Right lobe of liver (tissue), 6 donors: ENCODE data around the gene OR5AU1. TPM values are rescaled to one million over a fixed set of nuclear protein-coding genes. Genes with fewer than 3 reads are reported as not detected.

ENCODE experiments used
- ATAC-seq, 4 donors: fragments of 200-7000 bp; cut with Tn5 transposase; one replicate each; pipeline ENCODE4 v1.9.1; 2020; ENCODE audit warnings: mild to moderate bottlenecking in 4 of 4, moderate library complexity in 4 of 4
- DNase-seq, 3 donors: peaks; one replicate each; pipeline ENCODE4 v3.0.0-alpha.2; 2020
- H3K27ac ChIP-seq, 3 donors: fragments of 200-600 bp; one replicate each; pipeline ENCODE4 v1.8.0; 2022
- H3K27me3 ChIP-seq, 2 donors: fragments of 200-600 bp; one replicate each; pipeline ENCODE4 v1.8.0; 2022
- H3K36me3 ChIP-seq, 4 donors: fragments of 200-600 bp; sonication (generic) in 1 of 4; one replicate each; pipeline versions ENCODE4 v1.5.1 to v1.8.0; 2017 to 2022; ENCODE audit warnings: control low read depth in 1 of 4
- H3K4me1 ChIP-seq, 4 donors: fragments of 200-600 bp; sonication (generic) in 1 of 4; one replicate each; pipeline versions ENCODE4 v1.5.1 to v1.8.0; 2017 to 2022; ENCODE audit warnings: control low read depth in 1 of 4
- H3K4me3 ChIP-seq, 3 donors: fragments of 200-600 bp; one replicate each; pipeline ENCODE4 v1.8.0; 2022
- H3K9me3 ChIP-seq, 4 donors: fragments of 200-600 bp; sonication (generic) in 1 of 4; one replicate each; pipeline versions ENCODE4 v1.5.1 to v1.8.0; 2017 to 2022; ENCODE audit warnings: control low read depth in 1 of 4
- CTCF ChIP-seq, 4 donors: fragments of 200-600 bp in 3 of 4; fragments of 450-650 bp in 1 of 4; IDR thresholded peaks; one replicate each; pipeline versions ENCODE4 v1.5.1 to v1.8.0; 2016 to 2022; ENCODE audit warnings: antibody characterized with exemption in 4 of 4, mild to moderate bottlenecking in 2 of 4
- POLR2A ChIP-seq: fragments of 450-650 bp; IDR thresholded peaks from one replicate; pipeline ENCODE4 v1.6.1; 2017; ENCODE audit warnings: antibody characterized with exemption, mild to moderate bottlenecking
- WGBS: methylation state at CpG from one replicate; pipeline ENCODE4 v1.1.6; 2018; ENCODE audit warnings: low coverage, low lambda C conversion rate; ENCODE audit not compliant: insufficient coverage; ENCODE audit errors: missing lambda C conversion rate; 5-methylcytosine and 5-hydroxymethylcytosine counted together
- intact Hi-C, 2 donors: fragments of 100-400 bp; cut with DNase I; formaldehyde crosslinking; loops; one replicate each; pipeline versions ENCODE4 v1.11.2 to v1.14.1; 2022
- small RNA-seq, 2 experiments: library from RNA; depleted of rRNA; stranded (forward); fragments of <200 nt; gene quantifications; one replicate each; pipeline ENCODE3, GENCODE V24; 2016
- total RNA-seq, 6 experiments: library from RNA; depleted of rRNA in 2 of 6; stranded (reverse); fragments of >200 nt in 2 of 6; fragmentation: NEBNext Ultra II Directional in 3 of 6; extraction: Animal tissue kit (Norgen Biotek cat#: 25700) in 3 of 6; gene quantifications; one replicate each; pipeline versions ENCODE4 v1.1.0 to v1.2.4, GENCODE V29; 2016 to 2023
- donor health status: DM: no; HTN: yes; CAD: no.
- donor health status: DM: no; HTN: no; CAD: no.
- donor health status: DM: no; HTN: no; CAD: no.
- donor health status: DM: no; HTN: yes; CAD: no.
- donor health status: DM: no; HTN: yes; CAD: no.

Gene OR5AU1
- total RNA-seq, 6 experiments from 2014 or later: not detected

DNA sequence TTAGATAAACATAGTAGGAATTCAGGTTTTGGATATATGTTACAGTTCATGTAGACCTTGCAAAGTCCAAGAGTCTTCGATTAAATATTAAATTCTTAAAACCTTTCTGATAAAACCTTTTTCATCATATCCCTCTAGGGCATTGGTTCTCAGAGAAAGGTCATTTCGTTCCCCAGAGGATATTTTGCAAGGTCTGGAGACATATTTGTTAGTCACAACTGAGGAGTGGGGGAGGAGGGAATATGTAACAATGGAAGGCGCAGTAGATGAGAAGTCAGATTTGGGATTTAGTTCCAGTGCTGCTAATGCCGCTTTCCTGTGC lies 49.7 kb downstream of the OR5AU1 start:
- DNase-seq (no peak), ATAC-seq (no peak)
- intact Hi-C loops: no loop called here
- Histone ChIP-seq H3K9me3 (no peaks in the 10 kb centered on the region), H3K4me1 (peaks cover 0 to 43% (median 24%) of the 10 kb centered on the region in 4 donors), H3K36me3 (no peaks in the 10 kb centered on the region), H3K4me3 (peak overlapping the region in 1 of 3 donors; percentile 6), H3K27ac (peak overlapping the region; percentile 7 to 99 (median 54)), H3K27me3 (no peaks in the 10 kb centered on the region)
- WGBS: 48% methylated on average over 4 of the region's 4 CpGs
- TF ChIP-seq CTCF (IDR thresholded peaks at IDR 0.05): no peak
- TF ChIP-seq POLR2A: no peak

DNA sequence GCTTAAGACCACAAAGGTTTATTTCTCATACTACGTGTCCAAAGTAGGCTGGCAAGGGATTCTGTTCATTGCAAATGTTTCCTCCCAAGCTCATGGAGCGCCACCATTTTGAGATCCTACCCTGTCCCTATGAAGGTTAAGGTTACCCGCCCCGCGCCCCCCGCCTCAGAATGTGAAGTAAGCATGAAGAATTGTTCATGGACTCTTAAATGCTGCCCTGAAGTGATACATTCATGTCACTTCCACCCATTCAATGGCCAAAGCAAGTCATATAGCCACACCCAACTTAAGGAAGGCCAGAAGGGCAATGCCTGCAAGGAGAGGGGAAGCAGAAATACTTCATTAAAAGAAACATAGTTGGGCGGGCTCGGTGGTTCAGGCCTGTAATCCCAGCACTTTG lies 50.8 kb downstream of the OR5AU1 start:
- intact Hi-C loops: no loop called here
- Histone ChIP-seq H3K27me3 (no peaks in the 10 kb centered on the region), H3K27ac (peak overlapping the region; percentile 93 to 99 (median 98)), H3K36me3 (no peaks in the 10 kb centered on the region), H3K4me1 (peaks cover 0 to 43% (median 24%) of the 10 kb centered on the region in 4 donors), H3K9me3 (no peaks in the 10 kb centered on the region), H3K4me3 (no peak overlapping the region)
- no peak for TF ChIP-seq CTCF (IDR thresholded peaks at IDR 0.05)
- no peak for TF ChIP-seq POLR2A
- ATAC-seq (no peak), DNase-seq (no peak)
- WGBS: 75% methylated on average over 7 of the region's 8 CpGs

Small RNA genes lying within 50 kb of the gene (small RNA-seq; reads per million reads assigned to genes)
- 0 reads per million in 2 experiments for gene RNU6-252P

Other genes starting within 250 kb of the OR5AU1 start
- gene RNASE2, start 200.6 kb downstream of the OR5AU1 start, total RNA-seq: 1 to 10 TPM in 2 of 6 experiments, under 1 TPM in 3, not detected in 1; 0.29 to 1.7 (median 0.81) TPM
- gene METTL17, start 166.1 kb downstream of the OR5AU1 start, total RNA-seq: 10 to 100 TPM; 27.5 to 70.7 (median 34.6) TPM
- not detected for gene SLC39A2, start 156.8 kb downstream of the OR5AU1 start, total RNA-seq
- 100 to 1,000 TPM in 5 of 6 experiments, 10 to 100 TPM in 1; 92.2 to 255 (median 192) TPM for gene NDRG2, start 131.0 kb downstream of the OR5AU1 start, total RNA-seq
- 1 to 10 TPM in 3 of 6 experiments, under 1 TPM in 3; 0.24 to 3.4 (median 1.6) TPM for gene TPPP2, start 125.8 kb downstream of the OR5AU1 start, total RNA-seq
- gene RNASE13, start 121.3 kb downstream of the OR5AU1 start, total RNA-seq: not detected
- under 1 TPM in 3 of 6 experiments, not detected in 3; 0.18 to 0.31 (median 0.22) TPM for gene RNASE7, start 113.7 kb downstream of the OR5AU1 start, total RNA-seq
- gene RNASE8, start 98.2 kb downstream of the OR5AU1 start, total RNA-seq: not detected
- 10 to 100 TPM; 17.1 to 35.8 (median 25.1) TPM for gene ARHGEF40, start 85.8 kb downstream of the OR5AU1 start, total RNA-seq
- 10 to 100 TPM in 2 of 6 experiments, 1 to 10 TPM in 4; 6.9 to 20.6 (median 9.3) TPM for gene ZNF219, start 57.4 kb downstream of the OR5AU1 start, total RNA-seq
- 1 to 10 TPM in 1 of 6 experiments, under 1 TPM in 3, not detected in 2; 0.20 to 1.2 (median 0.38) TPM for gene TMEM253, start 55.0 kb downstream of the OR5AU1 start, total RNA-seq
- gene HNRNPC, start 113.4 kb upstream of the OR5AU1 start, total RNA-seq: 100 to 1,000 TPM; 170 to 247 (median 229) TPM
- gene RPGRIP1, start 124.0 kb upstream of the OR5AU1 start, total RNA-seq: 1 to 10 TPM in 3 of 6 experiments, under 1 TPM in 3; 0.22 to 1.8 (median 1.0) TPM
- 10 to 100 TPM; 13.0 to 28.8 (median 19.5) TPM for gene SUPT16H, start 228.0 kb upstream of the OR5AU1 start, total RNA-seq